GM18951 (cell line): ENCODE data around the gene MAP2.

Experiments used
- POLR2A ChIP-seq: IDR thresholded peaks from 4 replicates; pipeline ENCODE4 v1.6.1; 2011; ENCODE audit warnings: mild to moderate bottlenecking; ENCODE audit not compliant: insufficient read length, insufficient read depth; ENCODE audit errors: extremely low read depth
- in situ Hi-C: fragments of 300-500 bp; cut with MboI; formaldehyde crosslinking; loops from one replicate; pipeline ENCODE4 v1.12.0; 2022; ENCODE audit warnings: low sequenced_read_pairs, mixed read lengths, inconsistent platforms; ENCODE audit not compliant: unreplicated experiment

MAP2 gene, protein sequence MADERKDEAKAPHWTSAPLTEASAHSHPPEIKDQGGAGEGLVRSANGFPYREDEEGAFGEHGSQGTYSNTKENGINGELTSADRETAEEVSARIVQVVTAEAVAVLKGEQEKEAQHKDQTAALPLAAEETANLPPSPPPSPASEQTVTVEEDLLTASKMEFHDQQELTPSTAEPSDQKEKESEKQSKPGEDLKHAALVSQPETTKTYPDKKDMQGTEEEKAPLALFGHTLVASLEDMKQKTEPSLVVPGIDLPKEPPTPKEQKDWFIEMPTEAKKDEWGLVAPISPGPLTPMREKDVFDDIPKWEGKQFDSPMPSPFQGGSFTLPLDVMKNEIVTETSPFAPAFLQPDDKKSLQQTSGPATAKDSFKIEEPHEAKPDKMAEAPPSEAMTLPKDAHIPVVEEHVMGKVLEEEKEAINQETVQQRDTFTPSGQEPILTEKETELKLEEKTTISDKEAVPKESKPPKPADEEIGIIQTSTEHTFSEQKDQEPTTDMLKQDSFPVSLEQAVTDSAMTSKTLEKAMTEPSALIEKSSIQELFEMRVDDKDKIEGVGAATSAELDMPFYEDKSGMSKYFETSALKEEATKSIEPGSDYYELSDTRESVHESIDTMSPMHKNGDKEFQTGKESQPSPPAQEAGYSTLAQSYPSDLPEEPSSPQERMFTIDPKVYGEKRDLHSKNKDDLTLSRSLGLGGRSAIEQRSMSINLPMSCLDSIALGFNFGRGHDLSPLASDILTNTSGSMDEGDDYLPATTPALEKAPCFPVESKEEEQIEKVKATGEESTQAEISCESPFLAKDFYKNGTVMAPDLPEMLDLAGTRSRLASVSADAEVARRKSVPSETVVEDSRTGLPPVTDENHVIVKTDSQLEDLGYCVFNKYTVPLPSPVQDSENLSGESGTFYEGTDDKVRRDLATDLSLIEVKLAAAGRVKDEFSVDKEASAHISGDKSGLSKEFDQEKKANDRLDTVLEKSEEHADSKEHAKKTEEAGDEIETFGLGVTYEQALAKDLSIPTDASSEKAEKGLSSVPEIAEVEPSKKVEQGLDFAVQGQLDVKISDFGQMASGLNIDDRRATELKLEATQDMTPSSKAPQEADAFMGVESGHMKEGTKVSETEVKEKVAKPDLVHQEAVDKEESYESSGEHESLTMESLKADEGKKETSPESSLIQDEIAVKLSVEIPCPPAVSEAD (N-terminal part only)

DNA sequence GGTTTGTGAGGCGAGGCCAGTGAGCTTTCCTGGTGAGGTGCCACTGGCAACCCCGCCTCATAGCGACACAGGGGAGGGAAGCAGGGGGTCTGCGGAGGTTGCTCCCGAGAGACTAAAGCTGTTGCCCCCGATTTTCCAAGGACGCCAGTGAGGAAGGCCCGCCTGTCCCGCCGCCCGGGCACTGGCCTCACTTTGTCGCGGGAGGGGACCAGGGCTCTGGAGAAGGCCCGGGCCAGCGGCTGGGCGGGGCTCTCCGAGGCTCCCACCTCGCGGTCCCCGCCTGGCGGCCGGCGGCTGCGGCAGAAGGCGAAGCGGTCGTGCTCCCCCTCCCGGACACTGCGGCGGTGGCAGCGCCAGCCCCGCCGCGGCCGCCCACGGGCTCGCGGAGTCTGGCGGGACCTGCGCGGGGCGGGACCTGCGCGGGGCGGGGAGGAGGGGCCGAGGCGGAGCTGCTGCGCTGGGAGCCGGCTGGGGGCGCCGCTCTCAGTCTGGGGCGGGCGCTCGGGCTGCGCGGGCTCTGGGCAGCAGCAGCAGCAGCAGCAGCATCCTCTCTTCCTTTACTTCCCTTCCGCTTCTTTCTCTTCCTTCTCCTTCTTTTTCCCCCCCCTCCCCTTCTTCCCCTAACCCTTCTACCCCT lies at the start of gene MAP2:
MAP2 (plus strand) TSS at position 486 of the 637 bp plus-strand sequence. CDS start 229,124 bp downstream, outside the sequence.
- in situ Hi-C loops, result no loop called here
- TF ChIP-seq POLR2A, result no peak

DNA sequence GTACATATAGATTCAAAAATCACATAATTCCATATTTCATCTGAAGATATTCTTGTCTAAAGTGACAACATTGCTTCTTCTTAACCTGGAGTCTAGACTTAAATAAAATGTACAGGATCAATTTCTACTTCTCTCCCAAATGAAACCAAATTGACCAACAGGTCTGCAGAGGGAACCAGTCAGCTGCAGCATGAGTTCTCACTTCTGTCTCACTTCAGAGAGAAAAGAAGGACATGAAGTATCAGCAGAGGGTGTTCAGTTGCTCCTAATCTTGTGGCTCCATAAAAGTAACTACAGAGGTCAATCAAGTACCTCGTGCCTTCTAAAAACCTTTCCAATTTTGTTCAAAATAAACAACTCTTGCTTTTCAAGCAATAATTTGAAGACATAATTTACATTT lies 47.2 kb upstream of the MAP2 start:
- TF ChIP-seq POLR2A, result no peak
- in situ Hi-C loops, result no loop called here

DNA sequence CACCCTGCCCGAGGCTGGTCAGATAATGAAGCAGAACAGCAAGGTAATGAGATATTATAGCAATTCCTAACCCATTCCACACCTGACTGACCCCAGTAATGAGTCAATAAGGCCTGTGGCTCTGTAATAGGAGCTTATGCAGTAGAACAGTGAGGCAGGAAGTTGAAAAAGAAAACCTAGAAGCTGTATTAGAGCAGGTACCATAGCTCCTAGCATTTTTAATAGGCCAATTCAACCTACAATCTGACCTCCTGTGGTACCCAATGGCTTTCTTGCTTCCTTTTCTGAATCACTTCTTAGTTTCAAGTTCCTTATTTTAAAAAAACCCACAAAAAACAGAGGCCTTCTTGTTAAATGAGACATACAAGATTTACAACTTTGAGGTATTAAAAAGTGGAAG lies 43.6 kb upstream of the MAP2 start:
- in situ Hi-C loops, result no loop called here
- no peak for TF ChIP-seq POLR2A

DNA sequence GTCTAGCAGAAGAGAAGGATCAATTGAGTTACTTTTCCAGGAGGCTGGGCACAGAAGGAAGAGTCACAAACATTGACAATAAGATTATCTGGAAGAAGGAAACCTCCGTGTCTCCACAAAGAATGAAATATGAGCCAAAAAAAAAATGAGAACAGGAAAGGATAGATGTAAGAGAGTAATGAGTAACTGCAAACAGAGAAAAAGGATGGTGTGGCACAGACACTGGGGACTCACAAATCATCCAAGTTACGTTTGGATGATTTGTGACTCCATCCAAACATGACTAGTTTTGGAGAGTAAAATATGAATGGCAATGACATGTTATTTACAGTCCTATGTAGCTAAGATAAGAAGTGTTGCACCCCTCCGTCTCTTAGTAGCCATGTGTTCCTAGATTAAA lies 42.8 kb upstream of the MAP2 start:
- in situ Hi-C loops, result no loop called here
- TF ChIP-seq POLR2A, result no peak

DNA sequence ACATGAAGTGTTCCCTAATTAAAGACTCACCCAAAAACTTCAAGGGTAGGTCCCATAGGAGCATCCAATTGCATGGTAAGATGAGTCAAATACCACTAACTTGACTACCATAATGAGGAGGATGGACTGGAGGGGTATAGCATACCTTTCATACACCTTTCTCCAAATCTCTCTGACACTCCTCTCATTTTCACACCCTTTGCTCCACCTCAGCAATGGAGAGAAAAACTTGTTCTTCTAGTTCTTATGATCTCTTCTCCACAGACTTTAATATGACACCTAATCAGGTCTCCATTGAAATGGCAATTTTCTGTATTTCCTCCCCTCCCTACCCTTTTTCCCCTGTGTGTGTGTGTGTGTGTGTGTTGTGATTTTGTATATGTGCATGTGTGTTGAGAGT lies 41.1 kb upstream of the MAP2 start:
- no peak for TF ChIP-seq POLR2A
- in situ Hi-C loops, result no loop called here

DNA sequence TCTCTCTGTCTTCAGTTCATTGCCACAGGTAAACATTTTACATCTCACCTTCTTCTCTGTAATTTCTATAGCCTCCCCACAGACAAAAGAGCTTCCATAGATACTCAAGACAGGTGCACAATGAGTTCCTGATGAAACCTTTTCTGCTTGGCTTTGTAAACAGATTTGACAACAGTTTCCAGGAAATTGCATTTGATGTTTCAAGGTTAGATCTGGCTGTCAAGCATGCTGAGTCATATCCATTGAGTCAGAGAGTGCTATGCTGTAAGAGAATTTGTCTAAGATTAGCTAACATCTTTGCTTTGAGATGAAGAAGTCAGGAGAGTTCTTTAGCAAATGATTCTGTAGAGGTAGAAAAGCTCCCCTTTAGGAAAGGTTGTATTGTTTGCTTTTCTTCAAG lies 40.6 kb upstream of the MAP2 start:
- in situ Hi-C loops, result no loop called here
- TF ChIP-seq POLR2A, result no peak

DNA sequence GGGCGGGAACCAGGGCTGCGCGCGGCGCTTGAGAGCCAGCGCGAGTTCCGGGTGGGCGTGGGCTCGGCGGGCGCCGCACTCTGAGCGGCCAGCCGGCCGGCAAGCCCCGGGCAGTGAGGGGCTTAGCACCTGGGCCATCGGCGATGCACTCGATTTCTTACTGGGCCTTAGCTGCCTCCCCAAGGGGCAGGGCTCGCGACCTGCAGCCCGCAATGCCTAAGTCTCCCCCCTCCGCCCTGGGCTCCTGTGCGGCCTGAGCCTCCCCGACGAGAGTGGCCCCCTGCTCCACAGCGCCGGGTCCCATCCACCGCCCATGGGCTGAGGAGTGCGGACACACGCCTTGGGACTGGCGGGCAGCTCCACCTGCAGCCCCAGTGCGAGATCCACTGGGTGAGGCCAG lies 36.5 kb upstream of the MAP2 start:
- no peak for TF ChIP-seq POLR2A
- in situ Hi-C loops, result no loop called here

DNA sequence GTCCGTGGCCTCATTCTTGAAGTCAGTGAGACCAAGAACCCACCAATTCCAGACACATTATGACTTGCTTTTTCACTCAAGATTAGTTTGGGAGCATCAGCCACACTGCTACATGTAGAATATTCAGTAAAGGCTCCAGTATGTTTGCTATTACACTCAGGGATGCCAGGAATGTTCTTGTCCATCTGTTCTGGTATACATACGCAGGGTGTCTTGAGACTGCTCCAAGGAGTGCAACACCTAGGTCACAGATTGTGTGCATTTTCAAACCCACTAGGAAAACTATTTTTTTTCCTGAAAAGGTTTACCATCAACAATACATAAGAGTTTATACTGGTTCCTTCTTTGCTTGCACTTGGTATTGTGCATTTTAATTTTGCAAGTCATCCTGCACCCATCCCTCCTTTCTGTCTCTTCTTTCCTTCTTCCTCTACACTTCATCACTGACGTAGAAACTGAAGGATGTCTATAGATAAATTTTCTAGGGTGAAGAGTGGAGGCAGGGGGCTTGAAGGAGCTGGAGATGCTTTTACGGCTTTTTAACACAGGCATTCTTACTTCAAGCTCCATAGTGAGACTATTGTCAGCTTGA lies 35.3 kb upstream of the MAP2 start:
- in situ Hi-C loops, result no loop called here
- no peak for TF ChIP-seq POLR2A

DNA sequence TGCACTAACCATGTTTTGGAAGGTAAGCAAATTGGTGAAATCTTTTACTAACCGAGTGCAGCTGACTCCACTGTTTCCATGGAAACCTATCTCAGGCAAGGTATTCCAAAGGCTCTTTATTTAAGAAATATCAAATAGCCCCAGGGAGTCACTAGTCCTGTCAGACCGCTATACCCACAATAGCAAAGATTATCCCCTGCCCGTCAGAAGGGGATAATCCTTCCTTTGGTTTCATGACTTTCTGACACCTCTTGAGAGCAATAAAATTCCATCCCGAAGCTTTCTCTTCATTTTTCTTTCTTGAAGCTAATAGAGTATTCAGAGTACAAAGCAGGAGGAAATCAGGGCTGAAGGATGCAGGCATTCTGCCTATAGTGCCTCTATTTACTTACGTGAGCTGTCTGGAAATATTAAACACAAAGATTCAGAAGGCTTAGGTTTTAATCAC lies 34.7 kb upstream of the MAP2 start:
- in situ Hi-C loops, result no loop called here
- no peak for TF ChIP-seq POLR2A

DNA sequence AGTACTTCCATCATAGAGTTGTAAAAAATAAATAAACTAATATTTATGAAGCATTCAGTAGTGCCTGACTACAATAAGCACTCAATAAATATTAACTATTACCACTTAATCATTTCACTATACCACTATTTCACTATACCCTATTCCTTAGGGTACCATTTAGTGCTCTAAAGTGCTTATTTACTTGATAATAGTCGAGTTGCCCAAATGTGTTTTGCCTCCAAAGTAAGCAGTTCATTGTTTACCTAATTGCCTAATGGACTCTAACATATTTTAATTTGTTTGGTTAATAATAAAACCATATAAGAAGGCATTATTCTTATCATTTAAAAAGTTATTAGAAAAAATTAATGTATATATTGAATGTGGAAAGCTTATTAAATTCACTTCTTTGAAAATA lies 33.0 kb upstream of the MAP2 start:
- in situ Hi-C loops, result no loop called here
- TF ChIP-seq POLR2A, result no peak

DNA sequence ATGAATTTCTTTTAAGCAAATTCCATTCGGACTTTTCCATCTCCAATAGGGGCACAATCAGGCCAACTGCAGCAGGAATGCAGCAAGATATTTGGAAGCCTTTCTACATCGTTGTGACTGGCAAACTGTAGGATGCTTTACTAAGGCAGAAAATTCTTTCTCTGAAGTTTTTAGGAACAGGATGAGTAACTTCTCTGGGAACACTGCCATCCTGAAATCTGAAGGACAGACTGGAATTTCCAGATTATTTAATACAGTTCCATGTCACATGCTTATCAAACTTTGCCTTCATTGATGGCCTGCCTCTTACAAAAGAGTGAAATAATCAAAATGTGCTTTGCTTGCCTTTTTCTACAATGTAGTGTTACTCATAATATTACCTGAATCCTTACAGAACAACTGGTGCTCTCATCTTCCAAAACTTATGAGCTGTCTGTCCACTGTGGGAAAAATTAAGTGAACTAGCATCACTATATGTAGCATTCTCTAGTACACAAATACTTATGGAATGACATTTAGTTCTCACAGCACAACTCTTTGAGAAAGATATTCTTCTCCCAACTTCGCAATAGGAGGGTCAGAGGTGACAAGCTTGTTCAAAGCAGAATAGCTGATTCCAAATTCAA lies 32.0 kb upstream of the MAP2 start:
- no peak for TF ChIP-seq POLR2A
- in situ Hi-C loops, result no loop called here

DNA sequence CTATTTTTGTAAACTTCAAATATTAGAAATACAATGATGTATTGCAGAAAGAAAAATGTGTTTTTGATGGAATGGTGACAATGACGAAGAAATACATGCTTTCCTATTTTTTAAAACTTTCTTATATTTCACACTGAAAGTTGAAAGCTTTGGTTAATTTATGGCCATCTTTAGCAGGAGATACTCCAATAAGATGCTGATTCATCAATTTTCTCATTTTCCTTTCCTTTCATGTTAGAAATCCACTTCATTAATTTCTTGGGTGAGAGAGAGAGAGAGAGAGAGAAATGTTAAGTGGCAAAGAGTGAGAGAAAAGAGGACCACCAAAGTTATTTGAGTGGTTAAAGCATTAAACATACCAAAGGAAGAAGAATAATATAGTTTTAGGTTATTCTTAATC lies 28.6 kb upstream of the MAP2 start:
- in situ Hi-C loops, result no loop called here
- TF ChIP-seq POLR2A, result no peak
